ENCODE measurements around the gene PTPRE.

PTPRE gene

DNA sequence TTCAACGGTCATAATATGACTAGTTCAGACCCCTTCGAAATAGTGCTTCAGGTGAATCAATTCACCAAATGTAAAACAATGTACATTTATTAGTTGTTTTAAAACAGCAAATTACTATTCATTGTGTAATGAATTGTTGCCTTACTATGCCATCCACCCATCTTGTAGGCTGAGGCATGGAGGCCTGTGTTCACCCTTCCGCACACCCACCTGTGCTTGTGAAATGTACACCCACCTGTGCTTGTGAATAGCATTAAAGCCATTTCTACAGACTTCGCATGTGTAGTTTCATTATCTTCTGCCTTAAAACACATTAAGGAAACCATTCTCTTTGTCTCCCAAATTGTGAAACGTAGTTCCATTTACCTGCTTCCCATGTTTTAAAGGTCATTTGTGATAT, 31.0 kb upstream of the PTPRE start:
- TF ChIP-seq, protein P1, sequence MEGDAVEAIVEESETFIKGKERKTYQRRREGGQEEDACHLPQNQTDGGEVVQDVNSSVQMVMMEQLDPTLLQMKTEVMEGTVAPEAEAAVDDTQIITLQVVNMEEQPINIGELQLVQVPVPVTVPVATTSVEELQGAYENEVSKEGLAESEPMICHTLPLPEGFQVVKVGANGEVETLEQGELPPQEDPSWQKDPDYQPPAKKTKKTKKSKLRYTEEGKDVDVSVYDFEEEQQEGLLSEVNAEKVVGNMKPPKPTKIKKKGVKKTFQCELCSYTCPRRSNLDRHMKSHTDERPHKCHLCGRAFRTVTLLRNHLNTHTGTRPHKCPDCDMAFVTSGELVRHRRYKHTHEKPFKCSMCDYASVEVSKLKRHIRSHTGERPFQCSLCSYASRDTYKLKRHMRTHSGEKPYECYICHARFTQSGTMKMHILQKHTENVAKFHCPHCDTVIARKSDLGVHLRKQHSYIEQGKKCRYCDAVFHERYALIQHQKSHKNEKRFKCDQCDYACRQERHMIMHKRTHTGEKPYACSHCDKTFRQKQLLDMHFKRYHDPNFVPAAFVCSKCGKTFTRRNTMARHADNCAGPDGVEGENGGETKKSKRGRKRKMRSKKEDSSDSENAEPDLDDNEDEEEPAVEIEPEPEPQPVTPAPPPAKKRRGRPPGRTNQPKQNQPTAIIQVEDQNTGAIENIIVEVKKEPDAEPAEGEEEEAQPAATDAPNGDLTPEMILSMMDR (IDR thresholded peaks at IDR 0.05; ENCODE audit: low read depth, low read length, missing control alignments), result no peak
- no peak for DNase-seq (ENCODE audit: low read depth)

DNA sequence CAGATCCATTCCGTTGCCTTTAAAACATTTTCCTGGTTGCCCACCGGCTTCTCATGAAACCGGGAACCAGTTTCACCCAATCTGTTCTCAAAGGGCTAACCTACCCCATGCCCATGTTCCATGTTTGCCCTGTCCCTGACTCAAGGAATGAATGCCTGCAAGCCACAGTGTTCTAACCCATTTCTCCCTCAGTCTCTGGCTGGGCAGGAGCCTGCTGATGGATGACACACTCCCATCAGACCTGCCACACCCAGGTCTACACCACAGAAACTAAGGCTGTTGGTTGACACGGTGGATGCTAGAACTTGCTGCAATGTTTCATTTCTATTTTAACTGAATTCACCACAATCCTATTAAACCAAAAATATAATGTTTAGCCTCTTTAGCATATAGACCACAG, 29.8 kb upstream of the PTPRE start:
- no peak overlapping the region for H3K4me3 ChIP-seq (ENCODE audit: low read depth, low read length)
- TF ChIP-seq, protein P1 (IDR thresholded peaks at IDR 0.05; ENCODE audit: low read depth, low read length, missing control alignments), result no peak
- no peak for DNase-seq (ENCODE audit: low read depth)

More for the DNA sequence above, 31.0 kb upstream of the PTPRE start:
- H3K4me3 ChIP-seq (ENCODE audit: low read depth, low read length), result no peak overlapping the region

DNA sequence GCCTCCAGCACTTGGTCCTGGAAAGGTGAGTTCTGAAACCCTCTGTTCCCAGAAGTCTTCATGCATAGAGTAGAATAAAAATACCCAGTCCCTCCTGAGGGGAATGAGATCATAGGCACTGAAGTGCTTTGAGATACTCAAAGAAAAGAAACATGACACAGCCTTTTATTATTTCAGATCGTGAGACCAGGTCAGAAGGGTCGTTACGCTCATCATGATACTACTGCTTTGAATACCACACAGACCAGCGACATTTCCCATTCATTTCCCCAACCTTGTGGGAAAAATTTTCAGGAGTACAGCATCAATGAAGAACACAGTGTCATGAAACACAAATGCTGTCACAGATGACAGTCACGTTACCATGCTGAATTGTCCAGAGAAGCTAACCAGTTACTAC, 29.2 kb upstream of the PTPRE start:
- H3K4me3 ChIP-seq (ENCODE audit: low read depth, low read length), result no peak overlapping the region
- DNase-seq (ENCODE audit: low read depth), result no peak
- TF ChIP-seq, protein P1 (IDR thresholded peaks at IDR 0.05; ENCODE audit: low read depth, low read length, missing control alignments), result no peak

GRCh38 chr10:127878475-127879055, 28.3 kb upstream of the PTPRE start:
- no peak for DNase-seq (ENCODE audit: low read depth)
- no peak overlapping the region for H3K4me3 ChIP-seq (ENCODE audit: low read depth, low read length)
- TF ChIP-seq, protein P1 (IDR thresholded peaks at IDR 0.05; ENCODE audit: low read depth, low read length, missing control alignments), result no peak

DNA sequence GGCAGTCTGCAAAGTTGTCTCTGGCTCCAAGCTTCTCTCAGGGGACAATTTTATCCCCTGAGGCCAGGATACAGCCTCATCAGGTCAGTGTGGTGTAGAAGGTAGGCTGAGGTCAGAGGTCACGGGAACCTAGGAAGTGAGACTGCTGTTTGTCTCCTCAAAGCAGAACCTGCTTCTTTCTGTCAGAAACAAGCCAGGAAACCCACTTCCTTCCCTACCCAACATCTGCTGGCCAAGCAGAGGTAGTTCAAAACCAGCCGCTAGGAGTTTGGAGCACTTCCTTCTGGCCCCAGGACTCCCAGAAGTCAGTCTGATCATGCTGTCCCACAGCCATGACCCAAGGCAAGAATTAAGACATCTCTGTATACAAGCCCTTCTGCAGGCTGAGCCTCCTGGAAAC, 26.3 kb upstream of the PTPRE start:
- no peak for DNase-seq (ENCODE audit: low read depth)
- TF ChIP-seq, protein P1 (IDR thresholded peaks at IDR 0.05; ENCODE audit: low read depth, low read length, missing control alignments), result no peak
- no peak overlapping the region for H3K4me3 ChIP-seq (ENCODE audit: low read depth, low read length)

DNA sequence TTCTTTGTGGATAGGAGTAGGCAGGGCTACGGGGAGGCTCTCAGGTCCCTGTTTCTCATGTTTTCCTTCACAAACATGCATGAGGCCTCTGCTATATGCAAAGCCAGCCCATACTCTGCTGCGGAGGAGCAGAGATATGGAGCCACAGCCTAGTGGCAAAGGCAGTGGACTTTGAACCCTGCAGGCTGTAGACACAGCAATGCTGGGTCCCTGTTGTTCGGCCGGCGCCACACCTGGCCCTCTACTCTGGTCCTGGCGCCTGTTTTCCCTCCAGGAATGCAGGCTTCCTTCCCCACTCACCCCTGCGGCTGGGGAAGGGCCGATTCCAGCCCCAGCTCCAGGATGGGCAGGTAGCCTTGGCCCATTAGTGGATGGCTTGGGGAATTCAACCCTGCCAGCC, 25.6 kb upstream of the PTPRE start:
- DNase-seq (ENCODE audit: low read depth), result no peak
- TF ChIP-seq, protein P1 (IDR thresholded peaks at IDR 0.05; ENCODE audit: low read depth, low read length, missing control alignments), result no peak
- no peak overlapping the region for H3K4me3 ChIP-seq (ENCODE audit: low read depth, low read length)

GRCh38 chr10:127882391-127882790, 24.5 kb upstream of the PTPRE start:
- no peak overlapping the region for H3K4me3 ChIP-seq (ENCODE audit: low read depth, low read length)
- TF ChIP-seq, protein P1 (IDR thresholded peaks at IDR 0.05; ENCODE audit: low read depth, low read length, missing control alignments), result no peak
- DNase-seq (ENCODE audit: low read depth), result no peak

All from GM12864 (cell line).